ENCODE results near the gene PIK3R6. TPM values are rescaled to one million over a fixed set of nuclear protein-coding genes. Genes with fewer than 3 reads are reported as not detected.
"Not testable (repeated sequence)": the region's sequence is repeated elsewhere in the genome, so short reads cannot be mapped to it uniquely, and the experiment has no call there.

The PIK3R6 gene
- total RNA-seq, 2 donors from 2014 or later = 1.1 to 2.1 TPM

- intact Hi-C loops (cut with DNase I) = no loop called here
- DNase-seq (ENCODE audit: low spot score) = no peak
Measured at GRCh38 chr17:8806253-8806925, 61.1 kb downstream of the PIK3R6 start.

- DNase-seq (ENCODE audit: low spot score); intact Hi-C loops (cut with DNase I): not testable (repeated sequence)
Measured at GRCh38 chr17:8805396-8805795, 62.1 kb downstream of the PIK3R6 start.

GRCh38 chr17:8803531-8804420 is 63.7 kb downstream of the PIK3R6 start:
- DNase-seq (ENCODE audit: low spot score) = no peak
- intact Hi-C loops (cut with DNase I) = no loop called here

GRCh38 chr17:8801135-8801840 is 66.2 kb downstream of the PIK3R6 start:
- no peak for DNase-seq (ENCODE audit: low spot score)

GRCh38 chr17:8800656-8801055 is 66.8 kb downstream of the PIK3R6 start:
- intact Hi-C loops (cut with DNase I) = no loop called here
- DNase-seq (ENCODE audit: low spot score) = no peak

More at GRCh38 chr17:8801135-8801840, 66.2 kb downstream of the PIK3R6 start:
- intact Hi-C loops (cut with DNase I) = no loop called here

- intact Hi-C loops (cut with DNase I) = no loop called here
- DNase-seq (ENCODE audit: low spot score) = no peak
Measured at GRCh38 chr17:8799570-8800212, 67.8 kb downstream of the PIK3R6 start.

- intact Hi-C loops (cut with DNase I) = no loop called here
- no peak for DNase-seq (ENCODE audit: low spot score)
Measured at GRCh38 chr17:8798846-8799569, 68.5 kb downstream of the PIK3R6 start, which contains the start of gene MFSD6L. TSS of gene MFSD6L (minus strand) at chr17:8799365. CDS start at chr17:8799120, 245 bp downstream.

- intact Hi-C loops (cut with DNase I) = no loop called here
- no peak for DNase-seq (ENCODE audit: low spot score)
Measured at GRCh38 chr17:8798176-8798845, 69.2 kb downstream of the PIK3R6 start.

GRCh38 chr17:8797621-8798175 is 69.8 kb downstream of the PIK3R6 start:
- no peak for DNase-seq (ENCODE audit: low spot score)
- intact Hi-C loops (cut with DNase I) = no loop called here

- intact Hi-C loops (cut with DNase I) = no loop called here
- DNase-seq (ENCODE audit: low spot score) = no peak
Measured at GRCh38 chr17:8794636-8795035, 72.8 kb downstream of the PIK3R6 start.

GRCh38 chr17:8793649-8794048 is 73.8 kb downstream of the PIK3R6 start:
- no peak for DNase-seq (ENCODE audit: low spot score)
- intact Hi-C loops (cut with DNase I) = no loop called here

GRCh38 chr17:8792646-8793045 is 74.8 kb downstream of the PIK3R6 start:
- intact Hi-C loops (cut with DNase I) = no loop called here
- no peak for DNase-seq (ENCODE audit: low spot score)

GRCh38 chr17:8791910-8792270 is 75.6 kb downstream of the PIK3R6 start:
- intact Hi-C loops (cut with DNase I) = no loop called here
- DNase-seq (ENCODE audit: low spot score) = no peak

GRCh38 chr17:8791248-8791909 is 76.1 kb downstream of the PIK3R6 start:
- intact Hi-C loops (cut with DNase I) = no loop called here
- no peak for DNase-seq (ENCODE audit: low spot score)

GRCh38 chr17:8789743-8790142 is 77.7 kb downstream of the PIK3R6 start:
- intact Hi-C loops (cut with DNase I) = loop anchor here in 1 of 2 donors (5.0 kb wide), 1 partner anchor 377 kb away; no protein-coding TSS in a partner anchor
- no peak for DNase-seq (ENCODE audit: low spot score)

GRCh38 chr17:8788998-8789397 is 78.5 kb downstream of the PIK3R6 start:
- no peak for DNase-seq (ENCODE audit: low spot score)
- intact Hi-C loops (cut with DNase I) = loop anchor here in 1 of 2 donors (5.0 kb wide), 1 partner anchor 377 kb away; no protein-coding TSS in a partner anchor
